ENCODE measurements around the gene RPTOR.

DNA sequence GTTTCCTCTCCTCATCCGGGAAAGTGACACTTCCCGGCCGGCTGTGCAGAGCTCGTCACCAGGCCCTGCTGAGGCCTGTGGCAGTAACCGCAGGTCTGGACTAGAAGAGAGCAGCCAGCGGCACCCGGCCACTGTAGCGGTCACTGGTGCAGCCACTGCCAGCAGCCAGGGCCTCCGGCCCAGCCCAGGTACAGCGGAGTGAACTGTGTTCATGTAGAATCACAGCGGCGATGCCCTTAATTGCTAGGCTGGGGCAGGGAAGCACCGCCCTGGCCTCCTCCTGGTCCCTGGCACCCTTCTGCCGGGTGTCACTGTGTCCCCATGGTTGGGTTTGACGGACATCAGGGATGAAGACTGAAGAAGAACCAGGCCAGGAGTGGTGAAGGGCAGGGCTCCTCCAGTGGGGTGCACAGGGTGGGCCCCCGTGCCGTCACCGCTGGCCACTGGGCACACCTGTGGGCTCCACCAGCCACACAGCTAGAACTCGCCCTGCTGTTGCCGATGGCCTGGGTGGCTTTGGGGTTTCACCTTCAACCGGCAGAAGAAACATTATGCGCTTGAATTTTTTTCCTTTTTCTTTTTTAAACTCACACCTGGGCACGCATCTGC is 281.8 kb downstream of the RPTOR start:
- TF ChIP-seq, protein P1, sequence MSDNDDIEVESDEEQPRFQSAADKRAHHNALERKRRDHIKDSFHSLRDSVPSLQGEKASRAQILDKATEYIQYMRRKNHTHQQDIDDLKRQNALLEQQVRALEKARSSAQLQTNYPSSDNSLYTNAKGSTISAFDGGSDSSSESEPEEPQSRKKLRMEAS (IDR thresholded peaks at IDR 0.05; ENCODE audit: low read depth): no peak
- TF ChIP-seq, protein P2, sequence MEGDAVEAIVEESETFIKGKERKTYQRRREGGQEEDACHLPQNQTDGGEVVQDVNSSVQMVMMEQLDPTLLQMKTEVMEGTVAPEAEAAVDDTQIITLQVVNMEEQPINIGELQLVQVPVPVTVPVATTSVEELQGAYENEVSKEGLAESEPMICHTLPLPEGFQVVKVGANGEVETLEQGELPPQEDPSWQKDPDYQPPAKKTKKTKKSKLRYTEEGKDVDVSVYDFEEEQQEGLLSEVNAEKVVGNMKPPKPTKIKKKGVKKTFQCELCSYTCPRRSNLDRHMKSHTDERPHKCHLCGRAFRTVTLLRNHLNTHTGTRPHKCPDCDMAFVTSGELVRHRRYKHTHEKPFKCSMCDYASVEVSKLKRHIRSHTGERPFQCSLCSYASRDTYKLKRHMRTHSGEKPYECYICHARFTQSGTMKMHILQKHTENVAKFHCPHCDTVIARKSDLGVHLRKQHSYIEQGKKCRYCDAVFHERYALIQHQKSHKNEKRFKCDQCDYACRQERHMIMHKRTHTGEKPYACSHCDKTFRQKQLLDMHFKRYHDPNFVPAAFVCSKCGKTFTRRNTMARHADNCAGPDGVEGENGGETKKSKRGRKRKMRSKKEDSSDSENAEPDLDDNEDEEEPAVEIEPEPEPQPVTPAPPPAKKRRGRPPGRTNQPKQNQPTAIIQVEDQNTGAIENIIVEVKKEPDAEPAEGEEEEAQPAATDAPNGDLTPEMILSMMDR (IDR thresholded peaks at IDR 0.05): no peak
- no peak for TF ChIP-seq RFX5 (IDR thresholded peaks at IDR 0.05; ENCODE audit: low read length)
- no peak for TF ChIP-seq POLR2AphosphoS5 (IDR thresholded peaks at IDR 0.05; ENCODE audit: low read depth, low read length)
- TF ChIP-seq EP300 (IDR thresholded peaks at IDR 0.05; ENCODE audit: borderline replicate concordance in 1 of 2, low read depth in 1 of 2, low read length in 1 of 2): no peak
- no peak for TF ChIP-seq MEF2A (IDR thresholded peaks at IDR 0.05; ENCODE audit: borderline replicate concordance, low read depth)
- TF ChIP-seq GABPA (IDR thresholded peaks at IDR 0.05; ENCODE audit: low read depth): no peak
- no peak for TF ChIP-seq EZH2phosphoT487 (IDR thresholded peaks at IDR 0.05; ENCODE audit: borderline replicate concordance, low read depth)
- TF ChIP-seq GATA2 (CRISPR knock-in tag; IDR thresholded peaks at IDR 0.05): no peak
- TF ChIP-seq, protein P3, sequence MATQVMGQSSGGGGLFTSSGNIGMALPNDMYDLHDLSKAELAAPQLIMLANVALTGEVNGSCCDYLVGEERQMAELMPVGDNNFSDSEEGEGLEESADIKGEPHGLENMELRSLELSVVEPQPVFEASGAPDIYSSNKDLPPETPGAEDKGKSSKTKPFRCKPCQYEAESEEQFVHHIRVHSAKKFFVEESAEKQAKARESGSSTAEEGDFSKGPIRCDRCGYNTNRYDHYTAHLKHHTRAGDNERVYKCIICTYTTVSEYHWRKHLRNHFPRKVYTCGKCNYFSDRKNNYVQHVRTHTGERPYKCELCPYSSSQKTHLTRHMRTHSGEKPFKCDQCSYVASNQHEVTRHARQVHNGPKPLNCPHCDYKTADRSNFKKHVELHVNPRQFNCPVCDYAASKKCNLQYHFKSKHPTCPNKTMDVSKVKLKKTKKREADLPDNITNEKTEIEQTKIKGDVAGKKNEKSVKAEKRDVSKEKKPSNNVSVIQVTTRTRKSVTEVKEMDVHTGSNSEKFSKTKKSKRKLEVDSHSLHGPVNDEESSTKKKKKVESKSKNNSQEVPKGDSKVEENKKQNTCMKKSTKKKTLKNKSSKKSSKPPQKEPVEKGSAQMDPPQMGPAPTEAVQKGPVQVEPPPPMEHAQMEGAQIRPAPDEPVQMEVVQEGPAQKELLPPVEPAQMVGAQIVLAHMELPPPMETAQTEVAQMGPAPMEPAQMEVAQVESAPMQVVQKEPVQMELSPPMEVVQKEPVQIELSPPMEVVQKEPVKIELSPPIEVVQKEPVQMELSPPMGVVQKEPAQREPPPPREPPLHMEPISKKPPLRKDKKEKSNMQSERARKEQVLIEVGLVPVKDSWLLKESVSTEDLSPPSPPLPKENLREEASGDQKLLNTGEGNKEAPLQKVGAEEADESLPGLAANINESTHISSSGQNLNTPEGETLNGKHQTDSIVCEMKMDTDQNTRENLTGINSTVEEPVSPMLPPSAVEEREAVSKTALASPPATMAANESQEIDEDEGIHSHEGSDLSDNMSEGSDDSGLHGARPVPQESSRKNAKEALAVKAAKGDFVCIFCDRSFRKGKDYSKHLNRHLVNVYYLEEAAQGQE (IDR thresholded peaks at IDR 0.05; ENCODE audit: low read depth, low read length): no peak
- TF ChIP-seq CHD2 (IDR thresholded peaks at IDR 0.05; ENCODE audit: low read length, partially characterized antibody): no peak
